DND-41 (cell line): ENCODE measurements around the gene SPACDR.

Source experiments
- EZH2 ChIP-seq: IDR thresholded peaks from 3 replicates; pipeline ENCODE4 v1.6.1; 2012; ENCODE audit warnings: borderline replicate concordance, low read depth, mild to moderate bottlenecking, moderate library complexity, low read length, inconsistent platforms; ENCODE audit not compliant: severe bottlenecking
- TF ChIP-seq, protein P1 (sequence below): IDR thresholded peaks from 2 replicates; pipeline ENCODE4 v1.5.1; 2012; ENCODE audit warnings: borderline replicate concordance, low read length, moderate library complexity, mild to moderate bottlenecking; ENCODE audit not compliant: poor library complexity, severe bottlenecking; ENCODE audit errors: extremely low read depth

DNA sequence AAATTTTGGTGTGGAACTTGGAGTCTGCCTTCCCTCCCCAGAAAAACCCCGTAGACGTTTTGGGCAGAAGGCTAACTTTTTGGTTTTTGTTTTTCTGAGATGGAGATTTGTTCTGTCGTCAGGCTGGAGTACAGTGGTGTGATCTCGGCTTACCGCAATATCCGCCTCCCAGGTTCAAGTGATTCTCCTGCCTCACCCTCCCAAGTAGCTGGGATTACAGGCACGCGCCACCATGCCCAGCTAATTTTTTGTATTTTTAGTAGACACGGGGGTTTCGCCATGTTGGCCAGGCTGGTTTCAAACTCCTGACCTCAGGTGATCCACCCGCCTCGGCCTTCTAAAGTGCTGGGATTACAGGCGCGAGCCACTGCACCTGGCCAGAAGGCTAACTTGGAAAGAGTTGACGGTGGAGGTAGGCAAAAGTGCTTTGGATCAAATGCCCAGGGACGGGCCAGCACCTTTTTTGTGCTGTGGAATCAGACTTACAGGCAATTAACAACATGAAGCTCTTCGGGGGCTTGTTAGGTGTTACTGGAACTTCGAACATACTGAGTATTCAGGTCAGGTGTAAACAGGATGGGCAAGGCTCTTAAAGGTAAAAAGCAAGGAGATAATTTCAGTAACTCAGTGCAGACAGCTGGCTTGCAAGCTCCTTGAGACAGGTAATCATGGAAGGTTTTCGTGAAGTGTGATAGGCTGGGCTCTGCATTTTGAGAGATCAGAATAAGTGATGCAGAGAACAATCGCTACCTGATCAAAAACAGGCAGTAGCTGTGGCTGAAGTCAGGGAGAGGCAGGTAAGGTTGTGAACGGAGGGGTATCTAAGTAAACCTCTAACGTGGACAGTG, 29.5 kb downstream of the SPACDR start:
- TF ChIP-seq, protein P1, sequence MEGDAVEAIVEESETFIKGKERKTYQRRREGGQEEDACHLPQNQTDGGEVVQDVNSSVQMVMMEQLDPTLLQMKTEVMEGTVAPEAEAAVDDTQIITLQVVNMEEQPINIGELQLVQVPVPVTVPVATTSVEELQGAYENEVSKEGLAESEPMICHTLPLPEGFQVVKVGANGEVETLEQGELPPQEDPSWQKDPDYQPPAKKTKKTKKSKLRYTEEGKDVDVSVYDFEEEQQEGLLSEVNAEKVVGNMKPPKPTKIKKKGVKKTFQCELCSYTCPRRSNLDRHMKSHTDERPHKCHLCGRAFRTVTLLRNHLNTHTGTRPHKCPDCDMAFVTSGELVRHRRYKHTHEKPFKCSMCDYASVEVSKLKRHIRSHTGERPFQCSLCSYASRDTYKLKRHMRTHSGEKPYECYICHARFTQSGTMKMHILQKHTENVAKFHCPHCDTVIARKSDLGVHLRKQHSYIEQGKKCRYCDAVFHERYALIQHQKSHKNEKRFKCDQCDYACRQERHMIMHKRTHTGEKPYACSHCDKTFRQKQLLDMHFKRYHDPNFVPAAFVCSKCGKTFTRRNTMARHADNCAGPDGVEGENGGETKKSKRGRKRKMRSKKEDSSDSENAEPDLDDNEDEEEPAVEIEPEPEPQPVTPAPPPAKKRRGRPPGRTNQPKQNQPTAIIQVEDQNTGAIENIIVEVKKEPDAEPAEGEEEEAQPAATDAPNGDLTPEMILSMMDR: no peak
- no peak for TF ChIP-seq EZH2
